GM08714 (cell line): Measurements from ENCODE around the gene WWP2.

Experiments used
- H3K4me3 ChIP-seq: fragments of 200-500 bp; sonication (Bioruptor generic); 2 replicates; pipeline ENCODE4 v1.5.1; 2014; ENCODE audit warnings: mild to moderate bottlenecking, low read length, inconsistent platforms
- ZNF274 ChIP-seq: IDR thresholded peaks from 2 replicates; pipeline ENCODE4 v1.6.1; 2012; ENCODE audit warnings: mild to moderate bottlenecking, low read depth, low read length

Gene WWP2

DNA sequence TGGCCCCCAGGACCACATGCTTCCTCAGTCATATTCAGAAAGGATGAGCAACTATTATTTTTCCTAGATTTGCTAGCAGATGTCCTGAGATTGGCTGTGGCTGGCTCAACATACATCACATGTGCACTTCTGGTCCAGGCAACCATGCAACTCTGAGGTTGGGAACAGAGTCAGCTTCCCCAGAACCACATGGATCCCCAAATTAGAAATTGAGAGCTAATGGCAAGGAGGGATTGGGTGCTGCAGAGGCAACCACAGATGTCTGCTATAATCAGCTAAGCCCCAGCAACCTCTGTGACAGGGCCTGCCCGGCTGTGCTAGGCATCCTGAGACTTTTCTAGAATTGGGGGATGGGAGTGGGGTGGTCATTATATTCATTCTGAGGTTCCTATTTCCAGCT is 155.2 kb downstream of the WWP2 start:
- no peak overlapping the region for H3K4me3 ChIP-seq
- TF ChIP-seq ZNF274, result no peak

GRCh38 chr16:69917739-69918138 is 155.6 kb downstream of the WWP2 start:
- TF ChIP-seq ZNF274, result no peak
- no peak overlapping the region for H3K4me3 ChIP-seq

- no peak for TF ChIP-seq ZNF274
- no peak overlapping the region for H3K4me3 ChIP-seq
These were observed 156.1 kb downstream of the WWP2 start for GRCh38 chr16:69918241-69918640.

GRCh38 chr16:69921127-69921526 is 159.0 kb downstream of the WWP2 start:
- no peak overlapping the region for H3K4me3 ChIP-seq
- TF ChIP-seq ZNF274, result no peak

DNA sequence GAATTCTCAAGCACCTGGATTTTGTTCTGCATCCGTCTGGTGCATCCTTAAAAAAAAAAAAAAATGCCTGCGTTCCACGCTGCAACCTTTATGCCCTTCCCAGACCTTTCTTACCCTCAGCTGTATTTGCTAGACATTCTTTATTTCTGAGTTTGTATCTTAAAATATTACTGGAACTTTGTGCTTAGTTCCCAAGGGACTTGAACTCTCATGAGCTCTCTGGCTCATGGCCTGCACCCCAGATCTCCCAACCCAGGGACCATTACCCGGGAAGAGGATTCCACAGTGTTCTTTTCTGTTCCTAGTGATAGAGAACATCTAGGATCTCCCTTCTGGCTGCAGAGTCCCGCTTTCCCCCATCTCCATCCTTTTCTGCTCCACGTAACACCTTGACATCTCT is 160.1 kb downstream of the WWP2 start:
- no peak for TF ChIP-seq ZNF274
- H3K4me3 ChIP-seq, result no peak overlapping the region

DNA sequence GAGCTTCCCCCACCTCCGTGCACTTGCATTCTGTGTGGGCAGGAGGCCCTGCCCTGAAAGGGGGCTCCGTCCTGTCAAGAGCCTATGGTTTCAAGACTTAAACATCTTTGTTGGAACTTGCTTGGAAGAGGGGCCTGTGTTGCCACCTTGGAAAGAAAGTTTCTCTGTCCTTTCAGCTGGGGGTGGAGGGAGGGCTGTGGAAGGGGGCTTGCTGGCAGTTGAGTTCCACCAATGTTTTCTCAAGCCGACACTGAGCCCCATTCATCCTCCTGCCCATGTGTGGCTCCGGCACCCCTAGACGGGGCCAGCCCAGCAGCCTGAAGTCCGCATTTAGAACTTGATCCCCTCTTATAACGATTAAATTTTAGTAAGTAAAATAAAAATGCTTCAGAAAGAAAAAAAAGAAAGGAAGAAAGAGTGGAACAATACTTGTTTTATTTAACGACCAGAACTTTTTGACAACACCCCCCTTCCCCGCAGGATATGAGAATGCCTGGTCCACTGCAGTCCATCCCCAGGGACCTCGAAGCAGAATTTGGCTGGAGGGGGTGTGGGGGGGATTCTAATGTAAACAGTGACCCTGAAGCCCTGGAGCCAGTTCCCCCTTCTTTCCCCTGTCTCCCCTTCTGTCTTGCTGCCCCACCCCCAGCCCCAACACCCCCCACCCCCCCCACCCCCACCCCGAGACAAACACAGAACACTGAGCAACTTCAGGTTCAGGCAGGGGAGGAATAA is 162.1 kb downstream of the WWP2 start:
- TF ChIP-seq ZNF274, result no peak
- no peak overlapping the region for H3K4me3 ChIP-seq

- no peak overlapping the region for H3K4me3 ChIP-seq
- no peak for TF ChIP-seq ZNF274
These were observed 162.7 kb downstream of the WWP2 start for GRCh38 chr16:69924777-69925191.

DNA sequence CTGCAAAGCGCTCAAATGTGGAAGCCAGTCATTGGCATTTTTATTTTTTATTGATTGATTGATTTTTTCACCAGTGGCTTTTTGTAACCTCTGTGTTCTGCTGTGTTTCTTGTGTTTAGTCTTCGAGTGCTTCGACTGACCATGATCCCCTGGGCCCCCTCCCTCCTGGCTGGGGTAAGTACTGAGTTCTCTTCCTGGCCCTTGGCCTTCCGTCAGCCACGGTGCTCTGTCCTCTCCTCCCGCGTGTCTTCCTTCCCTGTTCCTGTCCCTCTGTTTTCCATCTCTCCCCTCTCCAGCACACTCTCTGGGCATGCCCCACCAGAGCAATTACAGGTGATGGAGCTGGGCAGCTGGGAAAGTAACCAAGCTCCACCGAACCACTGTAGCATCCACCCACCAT is 163.2 kb downstream of the WWP2 start:
- TF ChIP-seq ZNF274, result no peak
- H3K4me3 ChIP-seq, result no peak overlapping the region

GRCh38 chr16:69926241-69926640 is 164.1 kb downstream of the WWP2 start:
- TF ChIP-seq ZNF274, result no peak

GRCh38 chr16:69927056-69927757 is 165.1 kb downstream of the WWP2 start:
- no peak overlapping the region for H3K4me3 ChIP-seq
- no peak for TF ChIP-seq ZNF274

More at GRCh38 chr16:69926241-69926640, 164.1 kb downstream of the WWP2 start:
- H3K4me3 ChIP-seq, result no peak overlapping the region

DNA sequence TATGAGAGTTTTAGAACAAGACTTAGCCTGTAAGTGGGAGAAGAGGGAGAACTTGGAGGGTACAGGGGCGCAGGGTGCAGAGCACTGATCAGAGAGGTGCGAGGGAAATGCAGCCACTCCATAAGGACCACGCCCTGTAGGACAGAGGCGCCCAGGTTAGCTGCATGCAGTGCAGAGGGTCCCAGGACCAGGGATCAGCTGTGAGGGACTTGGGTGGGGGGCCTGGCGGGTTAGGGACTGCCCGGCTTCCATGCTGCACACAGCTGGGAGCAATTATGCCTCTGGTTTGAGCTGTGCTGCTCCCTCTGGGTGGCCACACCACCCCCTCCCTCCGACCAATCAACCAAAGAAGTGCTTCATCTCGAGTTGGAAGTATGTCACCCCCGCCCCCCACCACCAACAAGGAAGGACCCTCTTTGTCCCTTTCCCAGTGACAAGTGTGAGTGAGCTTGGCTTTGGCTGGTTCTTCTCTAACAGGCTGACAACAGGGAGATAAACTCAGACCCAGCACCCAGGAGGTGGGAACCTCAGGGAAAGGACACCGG is 166.8 kb downstream of the WWP2 start:
- H3K4me3 ChIP-seq, result no peak overlapping the region
- no peak for TF ChIP-seq ZNF274

- no peak for TF ChIP-seq ZNF274
- no peak overlapping the region for H3K4me3 ChIP-seq
These were observed 167.3 kb downstream of the WWP2 start for GRCh38 chr16:69929480-69929879.

DNA sequence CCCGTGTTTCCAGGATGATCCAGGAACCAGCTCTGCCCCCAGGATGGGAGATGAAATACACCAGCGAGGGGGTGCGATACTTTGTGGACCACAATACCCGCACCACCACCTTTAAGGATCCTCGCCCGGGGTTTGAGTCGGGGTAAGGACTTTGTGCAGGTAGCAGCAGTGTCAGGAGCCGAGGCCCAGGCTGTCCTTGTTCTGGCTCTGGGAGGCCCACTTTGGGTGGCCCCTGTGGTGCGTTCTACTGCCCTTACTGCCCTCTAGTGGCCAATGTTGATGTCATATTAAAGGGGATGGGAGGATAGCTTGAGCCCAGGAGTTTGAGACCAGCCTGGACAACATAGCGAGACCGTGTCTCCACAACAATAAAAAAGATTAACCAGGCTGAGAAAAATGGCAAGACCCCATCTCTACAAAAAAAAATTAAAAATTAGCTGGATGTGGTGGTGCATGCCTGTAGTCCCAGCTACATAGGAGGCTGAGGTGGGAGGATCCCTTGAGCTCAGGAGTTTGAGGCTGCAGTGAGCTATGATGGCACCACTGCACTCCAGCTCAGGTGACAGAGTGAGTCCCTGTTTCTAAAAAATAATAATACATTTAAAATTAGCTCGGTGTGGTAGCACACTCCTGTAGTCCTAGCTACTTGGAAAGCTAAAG is 168.1 kb downstream of the WWP2 start:
- no peak for TF ChIP-seq ZNF274
- H3K4me3 ChIP-seq, result no peak overlapping the region

- no peak for TF ChIP-seq ZNF274
- no peak overlapping the region for H3K4me3 ChIP-seq
These were observed 169.5 kb downstream of the WWP2 start for GRCh38 chr16:69931631-69932030.

GRCh38 chr16:69932228-69932627 is 170.1 kb downstream of the WWP2 start:
- no peak for TF ChIP-seq ZNF274
- H3K4me3 ChIP-seq, result no peak overlapping the region
